Immature natural killer cell (primary cell): ENCODE results near the gene C2orf76. TPM values are rescaled to one million over a fixed set of nuclear protein-coding genes. Genes with fewer than 3 reads are reported as not detected.
A peak's percentile ranks its signal among the peaks of the same experiment; 100 is the strongest.
"Not testable (repeated sequence)": the region's sequence is repeated elsewhere in the genome, so short reads cannot be mapped to it uniquely, and the experiment has no call there.

Experiments used
- DNase-seq, 3 donors: peaks; one replicate each; pipeline ENCODE4 v3.0.0; 2022; ENCODE audit warnings: mixed read lengths in 1 of 3
- H3K27ac Mint-ChIP-seq, 6 donors: one replicate each; pipeline ENCODE4 v1.8.0; 2020; ENCODE audit warnings: mixed read lengths in 6 of 6, mild to moderate bottlenecking in 5 of 6, inconsistent platforms in 4 of 6, moderate library complexity in 3 of 6
- H3K27me3 Mint-ChIP-seq, 3 donors: one replicate each; pipeline ENCODE4 v1.8.0; 2020 to 2021; ENCODE audit warnings: low read depth in 3 of 3, mild to moderate bottlenecking in 3 of 3, mixed read lengths in 3 of 3, moderate library complexity in 3 of 3, inconsistent platforms in 1 of 3
- H3K36me3 Mint-ChIP-seq, 3 donors: one replicate each; pipeline ENCODE4 v1.8.0; 2020; ENCODE audit warnings: mixed read lengths in 3 of 3, inconsistent platforms in 2 of 3, mild to moderate bottlenecking in 2 of 3
- H3K4me1 Mint-ChIP-seq, 2 donors: one replicate each; pipeline ENCODE4 v1.8.0; 2020; ENCODE audit warnings: inconsistent platforms in 2 of 2, mild to moderate bottlenecking in 2 of 2, mixed read lengths in 2 of 2, moderate library complexity in 1 of 2
- H3K4me3 Mint-ChIP-seq, 5 donors: one replicate each; pipeline ENCODE4 v1.8.0; 2020; ENCODE audit warnings: mild to moderate bottlenecking in 5 of 5, mixed read lengths in 5 of 5, inconsistent platforms in 3 of 5, moderate library complexity in 3 of 5
- H3K9me3 Mint-ChIP-seq, 6 donors: one replicate each; pipeline ENCODE4 v1.8.0; 2020; ENCODE audit warnings: mild to moderate bottlenecking in 6 of 6, mixed read lengths in 6 of 6, inconsistent platforms in 4 of 6, moderate library complexity in 3 of 6
- polyA plus RNA-seq, 3 donors: library from polyadenylated mRNA; unstranded; fragments of 300-500 nt; fragmentation: Illumina TruSeq; gene quantifications; one replicate each; pipeline ENCODE4 v1.2.3, GENCODE V29; 2021

Gene C2orf76
- polyA plus RNA-seq, result 10 to 100 TPM; 33.2 to 49.3 (median 47.5) TPM

DNA sequence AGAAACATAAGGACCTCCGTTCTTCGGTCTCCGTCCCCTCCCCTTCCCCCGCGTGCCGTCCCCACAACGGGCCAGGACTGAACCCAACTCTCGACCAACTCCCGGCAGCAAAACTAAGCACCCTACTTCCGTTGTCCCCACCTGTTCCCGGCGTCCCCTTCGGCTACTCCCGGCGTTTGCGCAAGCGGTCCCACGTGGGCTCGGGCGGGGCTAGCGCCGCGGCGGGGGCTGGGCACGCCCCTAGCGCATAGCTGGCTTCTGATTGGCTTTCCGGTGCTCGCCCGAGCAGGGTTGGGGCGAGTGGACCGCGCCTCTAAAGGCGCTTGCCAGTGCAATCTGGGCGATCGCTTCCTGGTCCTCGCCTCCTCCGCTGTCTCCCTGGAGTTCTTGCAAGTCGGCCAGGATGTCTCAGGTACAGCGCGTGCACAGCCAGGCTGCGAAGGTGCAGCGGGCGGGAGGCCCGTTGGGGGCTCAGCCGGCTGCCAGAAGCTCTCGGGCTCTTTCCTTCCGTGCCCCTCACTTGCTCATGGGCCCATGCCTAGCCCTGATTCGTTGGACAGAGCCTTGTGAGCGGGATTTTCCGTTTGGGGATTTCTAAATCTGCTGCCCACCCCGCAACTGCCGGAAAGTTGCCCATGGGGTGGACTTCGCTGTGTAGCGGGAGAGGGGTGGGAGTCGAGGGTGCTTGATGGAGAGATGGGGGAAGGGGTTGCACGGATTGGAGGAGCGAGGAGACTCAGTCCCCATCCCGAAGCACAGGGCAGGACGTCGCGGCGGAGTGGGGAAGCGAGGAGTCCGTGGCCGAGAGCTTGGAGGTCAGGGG is at the start of gene C2orf76, which contains the start of gene DBI:
C2orf76 (minus strand) TSS at position 186 of the 823 bp plus-strand sequence. CDS start 26,875 bp downstream, outside the sequence.
DBI (plus strand) TSS at position 329 of the 823 bp plus-strand sequence; CDS start at position 404, 75 bp downstream.
- Mint-ChIP-seq H3K9me3 (no peaks in the 10 kb centered on the region), H3K27me3 (peaks cover 5 to 14% (median 13%) of the 10 kb centered on the region in 3 donors), H3K4me3 (peak within 1 kb of the TSS; percentile 97 to 99 (median 98)), H3K27ac (peak within 1 kb of the TSS; percentile 91 to 98 (median 96)), H3K36me3 (peaks cover 13 to 27% (median 19%) of the 10 kb centered on the region in 3 donors), H3K4me1 (peaks cover 56 to 75% of the 10 kb centered on the region in 2 donors)
- DNase-seq, result peak; percentile 91 to 93 (median 92)

DNA sequence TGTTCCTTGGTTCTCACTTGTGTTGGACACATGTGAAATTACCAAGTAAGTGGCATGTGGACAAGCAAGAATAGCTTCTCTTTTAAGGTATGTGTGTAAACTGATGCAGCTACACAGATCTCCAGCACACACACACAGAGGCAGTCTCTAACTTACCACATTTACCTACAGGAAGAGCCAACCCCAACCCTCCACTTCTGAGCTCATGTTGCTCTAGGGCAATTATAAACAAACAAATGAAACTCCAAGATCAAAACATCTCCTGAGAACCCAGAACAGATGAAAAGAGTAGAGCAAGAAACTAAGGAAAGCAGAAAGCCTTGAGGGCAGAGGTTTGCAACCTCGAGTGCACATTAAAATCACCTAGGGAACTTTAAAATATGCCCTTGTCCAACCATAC is 49.0 kb upstream of the C2orf76 start:
- DNase-seq, result no peak
- Mint-ChIP-seq H3K4me3 (no peak overlapping the region), H3K36me3 (no peaks in the 10 kb centered on the region), H3K9me3 (peaks cover 0 to 3% (median 0%) of the 10 kb centered on the region in 6 donors), H3K27me3 (peaks cover 3 to 6% (median 3%) of the 10 kb centered on the region in 3 donors), H3K4me1 (no peaks in the 10 kb centered on the region), H3K27ac (no peak overlapping the region)

DNA sequence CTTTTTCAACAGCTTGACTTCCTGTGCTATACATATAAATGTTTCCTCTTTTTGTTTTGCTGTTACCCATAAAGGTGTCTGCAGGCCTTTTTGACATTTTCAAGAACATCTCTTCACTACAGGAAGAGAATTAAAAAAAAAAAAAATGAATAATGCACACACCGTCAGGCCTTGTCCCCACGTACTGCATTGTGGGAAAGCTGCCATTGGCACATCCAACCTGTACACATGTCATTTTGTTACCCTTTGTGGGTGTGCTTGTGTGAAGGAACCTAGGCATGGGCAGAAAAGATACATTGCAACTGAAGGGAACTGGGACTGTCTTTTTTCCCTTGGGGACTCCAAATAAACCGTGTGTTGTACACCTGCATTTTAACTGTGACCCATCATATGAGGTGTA is 48.3 kb upstream of the C2orf76 start:
- Mint-ChIP-seq H3K27ac (no peak overlapping the region), H3K4me1 (no peaks in the 10 kb centered on the region), H3K36me3 (no peaks in the 10 kb centered on the region), H3K9me3 (peaks cover 0 to 3% (median 0%) of the 10 kb centered on the region in 6 donors), H3K27me3 (peaks cover 0 to 6% (median 2%) of the 10 kb centered on the region in 3 donors), H3K4me3 (no peak overlapping the region)
- no peak for DNase-seq

DNA sequence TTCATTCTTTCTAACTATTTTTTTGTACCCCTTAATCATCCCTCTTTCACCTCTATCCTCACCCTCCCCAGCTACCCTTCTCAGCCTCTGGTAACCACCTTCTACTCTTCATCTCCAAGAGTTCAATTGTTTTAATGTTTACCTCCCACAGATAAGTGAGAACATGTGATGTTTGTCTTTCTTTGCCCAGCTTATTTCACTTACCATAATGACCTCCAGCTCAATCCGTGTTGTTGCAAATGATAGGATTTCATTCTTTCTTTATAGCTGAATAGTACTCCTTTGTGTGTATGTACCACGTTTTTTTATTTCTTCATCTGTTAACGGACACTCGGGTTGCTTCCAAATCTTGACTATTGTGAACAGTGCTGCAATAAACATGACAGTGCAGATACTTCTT is 42.9 kb upstream of the C2orf76 start:
- no peak overlapping the region for H3K4me3 Mint-ChIP-seq
- H3K36me3 Mint-ChIP-seq, result no peaks in the 10 kb centered on the region
- H3K27me3 Mint-ChIP-seq, result peaks cover 0 to 9% (median 3%) of the 10 kb centered on the region in 3 donors

DNA sequence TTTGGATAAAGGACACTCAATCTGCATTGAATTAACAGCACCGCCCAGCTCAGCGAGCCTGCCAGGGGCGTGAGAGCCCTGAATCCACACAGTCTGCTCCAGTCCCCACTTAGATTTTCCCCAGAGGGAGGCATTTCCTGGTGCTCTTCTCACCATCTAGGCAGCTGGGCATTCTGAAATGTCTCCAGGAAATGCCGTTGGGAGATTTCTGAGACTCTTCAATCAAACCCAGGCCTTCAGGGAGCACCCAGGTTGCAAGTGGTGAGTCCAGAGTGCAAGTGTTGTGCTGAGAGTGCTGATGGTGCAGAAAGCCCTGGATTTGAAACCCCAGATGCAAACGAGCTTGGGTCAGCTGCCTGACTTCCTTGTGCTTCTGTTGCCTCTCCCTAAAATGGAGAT is 41.6 kb upstream of the C2orf76 start:
- Mint-ChIP-seq H3K27ac (no peak overlapping the region), H3K4me3 (no peak overlapping the region), H3K36me3 (no peaks in the 10 kb centered on the region), H3K4me1 (no peaks in the 10 kb centered on the region), H3K9me3 (peaks cover 0 to 1% (median 0%) of the 10 kb centered on the region in 6 donors), H3K27me3 (peaks cover 0 to 9% (median 3%) of the 10 kb centered on the region in 3 donors)
- DNase-seq, result no peak

More for the DNA sequence above, 42.9 kb upstream of the C2orf76 start:
- Mint-ChIP-seq H3K9me3 (peaks cover 0 to 1% (median 0%) of the 10 kb centered on the region in 6 donors), H3K4me1 (no peaks in the 10 kb centered on the region), H3K27ac (no peak overlapping the region)
- DNase-seq, result no peak

- Mint-ChIP-seq H3K36me3 (no peaks in the 10 kb centered on the region), H3K27ac (no peak overlapping the region), H3K4me1 (no peaks in the 10 kb centered on the region), H3K4me3 (no peak overlapping the region), H3K9me3 (peaks cover 0 to 1% (median 0%) of the 10 kb centered on the region in 6 donors), H3K27me3 (peaks cover 0 to 9% (median 3%) of the 10 kb centered on the region in 3 donors)
- peak in 1 of 3 donors; percentile 3 for DNase-seq
Measured at GRCh38 chr2:119407430-119408220, 41.0 kb upstream of the C2orf76 start.

DNA sequence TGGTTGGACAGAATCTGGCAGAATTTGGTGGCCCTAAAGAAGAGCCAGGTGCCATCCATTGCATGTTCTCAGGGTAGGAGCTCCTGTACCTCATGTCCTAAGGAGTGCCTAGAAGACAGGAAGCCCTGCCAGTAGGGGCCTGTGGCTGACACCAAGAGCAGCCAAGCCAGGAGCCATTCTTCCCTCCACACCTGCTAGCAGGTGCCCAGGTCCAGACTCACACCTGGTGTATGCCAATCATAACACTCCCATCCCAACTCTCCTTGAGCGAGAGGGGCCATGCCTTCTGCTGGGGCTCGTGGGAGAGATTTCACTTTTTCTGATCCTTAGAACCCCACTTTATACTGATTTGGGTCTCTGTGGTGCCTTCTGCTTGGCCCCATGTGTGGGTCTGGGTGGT is 38.5 kb upstream of the C2orf76 start:
- H3K4me3 Mint-ChIP-seq, result no peak overlapping the region
- H3K4me1 Mint-ChIP-seq, result no peaks in the 10 kb centered on the region
- no peaks in the 10 kb centered on the region for H3K36me3 Mint-ChIP-seq
- peaks cover 0 to 9% (median 3%) of the 10 kb centered on the region in 3 donors for H3K27me3 Mint-ChIP-seq
- DNase-seq, result no peak
- H3K27ac Mint-ChIP-seq, result no peak overlapping the region
- peaks cover 0 to 1% (median 0%) of the 10 kb centered on the region in 6 donors for H3K9me3 Mint-ChIP-seq

DNA sequence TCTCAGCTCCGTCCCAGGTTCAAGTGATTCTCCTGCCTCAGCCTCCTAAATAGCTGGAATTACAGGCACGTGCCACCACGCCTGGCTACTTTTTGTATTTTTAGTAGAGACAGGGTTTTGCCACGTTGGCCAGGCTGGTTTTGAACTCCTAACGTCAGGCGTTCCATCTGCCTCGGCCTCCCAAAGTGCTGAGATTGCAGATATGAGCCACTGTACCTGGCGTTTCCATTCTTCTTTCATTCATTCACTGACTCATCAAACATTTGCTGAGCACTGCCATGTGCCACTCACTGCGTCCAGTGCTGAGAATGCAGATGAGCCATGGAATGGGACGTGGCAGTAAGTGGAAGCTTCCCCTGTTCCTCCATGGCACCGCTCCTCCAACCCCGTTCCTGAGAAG is 37.0 kb upstream of the C2orf76 start:
- H3K9me3 Mint-ChIP-seq, H3K36me3 Mint-ChIP-seq, H3K4me3 Mint-ChIP-seq, H3K4me1 Mint-ChIP-seq, DNase-seq, H3K27me3 Mint-ChIP-seq: not testable (repeated sequence)
- peak overlapping the region in 1 of 6 donors; percentile 58 for H3K27ac Mint-ChIP-seq

DNA sequence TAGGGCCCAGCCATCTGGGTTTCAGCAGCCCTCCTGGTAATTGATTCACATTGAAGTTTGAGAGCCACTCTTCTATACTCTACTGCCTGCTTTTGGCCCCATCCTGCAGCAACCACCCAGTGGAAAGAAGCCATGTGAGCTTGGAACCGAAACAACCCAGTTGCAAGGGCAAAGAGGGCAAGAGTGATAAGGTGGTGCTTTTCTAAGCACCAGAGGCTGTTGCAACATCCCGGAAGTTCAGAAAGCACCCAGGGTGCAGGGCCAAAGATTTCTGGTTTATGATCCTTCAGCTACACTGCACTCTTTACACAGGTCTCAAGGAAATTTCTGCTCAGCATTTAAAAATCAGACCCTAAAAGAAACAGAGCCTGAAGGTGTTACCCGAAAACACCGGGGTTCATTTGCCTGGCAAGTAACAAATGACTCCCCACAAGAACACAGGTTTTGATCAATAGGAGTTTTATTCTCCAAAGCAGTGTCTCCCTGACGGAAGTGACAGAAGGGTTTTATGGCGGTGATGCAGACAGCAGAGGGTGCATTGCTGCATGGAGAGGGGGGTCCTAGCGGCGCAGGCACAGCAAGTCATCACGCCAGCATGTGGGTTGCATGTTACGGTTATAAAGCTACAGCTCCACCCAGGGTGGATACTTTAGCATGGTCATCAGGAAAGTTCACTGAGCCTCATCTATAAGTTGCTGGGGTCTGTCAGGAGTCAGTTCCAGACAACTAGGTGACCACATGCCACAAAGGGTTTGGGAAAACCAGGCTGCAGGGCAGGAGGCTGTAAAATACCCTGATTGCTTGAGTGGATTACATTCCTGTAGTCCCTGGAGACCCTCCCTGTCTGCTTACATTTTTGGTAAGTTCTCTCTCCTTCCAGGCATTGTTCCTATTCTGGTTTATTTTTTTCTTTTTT is 36.3 kb upstream of the C2orf76 start:
- H3K4me1 Mint-ChIP-seq, result no peaks in the 10 kb centered on the region
- no peaks in the 10 kb centered on the region for H3K36me3 Mint-ChIP-seq

DNA sequence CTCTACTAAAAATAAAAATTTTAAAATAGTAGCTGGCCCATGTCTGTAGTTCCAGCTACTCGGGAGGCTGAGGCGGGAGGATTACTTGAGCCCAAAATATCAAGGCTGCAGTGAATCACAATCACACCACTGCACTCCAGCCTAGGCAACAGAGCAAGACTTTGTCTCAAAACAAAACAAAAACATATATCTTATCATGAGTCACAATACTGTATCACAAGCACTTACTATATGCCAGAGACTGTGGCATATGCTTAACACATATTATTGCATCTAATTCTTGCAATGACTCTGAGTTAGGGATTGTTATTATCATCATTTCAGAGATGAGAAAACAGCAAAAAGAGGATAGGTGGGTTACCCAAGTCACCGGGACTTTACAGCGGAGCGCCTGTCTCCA is 35.5 kb upstream of the C2orf76 start:
- H3K36me3 Mint-ChIP-seq, result no peaks in the 10 kb centered on the region
- H3K9me3 Mint-ChIP-seq, result peaks cover 0 to 1% (median 0%) of the 10 kb centered on the region in 6 donors
- H3K27me3 Mint-ChIP-seq, result peaks cover 0 to 6% (median 5%) of the 10 kb centered on the region in 3 donors
- H3K4me3 Mint-ChIP-seq, result no peak overlapping the region
- H3K27ac Mint-ChIP-seq, result no peak overlapping the region
- no peak for DNase-seq
- no peaks in the 10 kb centered on the region for H3K4me1 Mint-ChIP-seq

More for the DNA sequence above, 36.3 kb upstream of the C2orf76 start:
- Mint-ChIP-seq H3K27me3 (peaks cover 0 to 9% (median 5%) of the 10 kb centered on the region in 3 donors), H3K27ac (peak overlapping the region in 1 of 6 donors; percentile 58), H3K4me3 (no peak overlapping the region), H3K9me3 (peaks cover 0 to 1% (median 0%) of the 10 kb centered on the region in 6 donors)
- DNase-seq, result no peak

- Mint-ChIP-seq H3K27ac (no peak overlapping the region), H3K4me3 (no peak overlapping the region), H3K9me3 (no peaks in the 10 kb centered on the region), H3K27me3 (peaks cover 0 to 3% (median 1%) of the 10 kb centered on the region in 3 donors), H3K36me3 (no peaks in the 10 kb centered on the region), H3K4me1 (no peaks in the 10 kb centered on the region)
- DNase-seq, result no peak
Measured at GRCh38 chr2:119397196-119397595, 30.6 kb upstream of the C2orf76 start.

DNA sequence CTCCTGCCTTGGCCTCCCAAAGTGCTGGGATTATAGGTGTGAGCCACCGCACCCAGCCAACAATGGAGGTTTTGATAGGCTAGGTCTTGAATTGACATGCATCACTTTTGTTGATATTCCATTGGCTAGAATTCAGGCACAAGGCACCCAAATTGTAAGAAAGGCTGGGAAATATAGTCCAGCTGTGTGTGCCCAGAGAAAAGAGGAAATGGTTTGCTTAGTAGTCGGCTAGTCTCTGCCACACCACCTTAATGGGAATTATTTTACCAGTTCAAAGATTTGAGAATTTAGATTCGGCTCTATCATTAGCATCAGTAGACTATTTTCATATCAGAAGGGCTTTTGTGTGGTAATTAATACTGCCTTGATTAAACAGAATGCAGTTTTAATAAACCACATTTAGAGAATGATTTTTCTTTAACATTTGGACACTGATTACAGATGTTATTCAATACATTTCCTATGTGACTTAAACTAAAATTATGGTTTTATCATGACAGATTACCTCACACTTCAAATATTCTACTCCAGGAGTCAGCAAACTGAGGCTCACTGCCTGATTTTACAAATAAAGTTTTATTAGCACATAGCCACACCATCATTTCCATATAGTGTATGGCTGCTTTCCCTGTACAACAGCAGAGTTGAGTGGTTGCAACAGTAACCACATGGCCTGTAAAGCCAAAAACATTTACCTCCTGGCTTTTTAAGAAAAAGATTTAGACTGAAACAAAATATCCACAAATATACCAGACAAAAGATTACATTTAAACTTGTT is 27.5 kb upstream of the C2orf76 start:
- H3K36me3 Mint-ChIP-seq, result no peaks in the 10 kb centered on the region
- H3K4me1 Mint-ChIP-seq, result no peaks in the 10 kb centered on the region
- no peak overlapping the region for H3K4me3 Mint-ChIP-seq
- no peaks in the 10 kb centered on the region for H3K9me3 Mint-ChIP-seq
- H3K27me3 Mint-ChIP-seq, result peaks cover 0 to 4% (median 1%) of the 10 kb centered on the region in 3 donors
- H3K27ac Mint-ChIP-seq, result no peak overlapping the region
- DNase-seq, result no peak
